Esophagus muscularis mucosa (tissue), 3 donors: ENCODE results near the gene COL11A2.

Source experiments
- POLR2A ChIP-seq: fragments of 450-650 bp; IDR thresholded peaks from one replicate; pipeline ENCODE4 v1.6.1; 2017; ENCODE audit warnings: antibody characterized with exemption, moderate library complexity, mild to moderate bottlenecking, low read depth
- POLR2AphosphoS5 ChIP-seq, 2 donors: sonication (generic); formaldehyde crosslinking; IDR thresholded peaks; one replicate each; pipeline ENCODE4 v1.6.1; 2017; ENCODE audit warnings: antibody characterized with exemption in 2 of 2
- TF ChIP-seq, protein P1 (sequence below), 3 experiments: fragments of 200-600 bp in 2 of 3; fragments of 450-650 bp in 1 of 3; sonication (generic) in 2 of 3; IDR thresholded peaks; one replicate each; pipeline ENCODE4 v1.5.1; 2017 to 2019; ENCODE audit warnings: antibody characterized with exemption in 3 of 3, mild to moderate bottlenecking in 2 of 3, moderate library complexity in 1 of 3

DNA sequence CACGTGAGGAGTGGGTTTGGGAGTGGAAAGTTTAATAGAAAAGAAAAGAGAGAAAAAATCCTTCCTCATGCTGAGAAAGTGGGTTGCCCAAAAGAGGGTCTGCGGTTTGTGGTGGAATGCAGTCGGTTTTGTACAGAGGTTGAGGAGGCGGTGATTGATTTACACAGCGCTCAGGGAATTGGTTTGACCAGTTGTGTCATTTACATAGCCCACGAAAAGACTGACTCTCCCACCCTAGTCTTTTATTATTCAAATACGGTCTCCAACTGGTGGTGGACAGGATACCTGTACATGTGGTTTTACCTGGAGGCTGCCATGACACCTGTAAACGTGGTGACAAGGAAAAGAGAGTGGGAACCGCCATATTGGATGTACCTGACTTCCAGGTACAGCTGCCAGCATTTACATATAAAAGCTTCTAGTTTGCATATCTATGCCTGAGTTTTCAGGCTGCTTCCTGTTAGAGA, 74.4 kb downstream of the COL11A2 start:
- no peak for TF ChIP-seq POLR2A
- TF ChIP-seq, protein P1, sequence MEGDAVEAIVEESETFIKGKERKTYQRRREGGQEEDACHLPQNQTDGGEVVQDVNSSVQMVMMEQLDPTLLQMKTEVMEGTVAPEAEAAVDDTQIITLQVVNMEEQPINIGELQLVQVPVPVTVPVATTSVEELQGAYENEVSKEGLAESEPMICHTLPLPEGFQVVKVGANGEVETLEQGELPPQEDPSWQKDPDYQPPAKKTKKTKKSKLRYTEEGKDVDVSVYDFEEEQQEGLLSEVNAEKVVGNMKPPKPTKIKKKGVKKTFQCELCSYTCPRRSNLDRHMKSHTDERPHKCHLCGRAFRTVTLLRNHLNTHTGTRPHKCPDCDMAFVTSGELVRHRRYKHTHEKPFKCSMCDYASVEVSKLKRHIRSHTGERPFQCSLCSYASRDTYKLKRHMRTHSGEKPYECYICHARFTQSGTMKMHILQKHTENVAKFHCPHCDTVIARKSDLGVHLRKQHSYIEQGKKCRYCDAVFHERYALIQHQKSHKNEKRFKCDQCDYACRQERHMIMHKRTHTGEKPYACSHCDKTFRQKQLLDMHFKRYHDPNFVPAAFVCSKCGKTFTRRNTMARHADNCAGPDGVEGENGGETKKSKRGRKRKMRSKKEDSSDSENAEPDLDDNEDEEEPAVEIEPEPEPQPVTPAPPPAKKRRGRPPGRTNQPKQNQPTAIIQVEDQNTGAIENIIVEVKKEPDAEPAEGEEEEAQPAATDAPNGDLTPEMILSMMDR (IDR thresholded peaks at IDR 0.05): no peak
- no peak for TF ChIP-seq POLR2AphosphoS5 (IDR thresholded peaks at IDR 0.05)
